ENCODE results near the gene STOX1. TPM values are rescaled to one million over a fixed set of nuclear protein-coding genes. Genes with fewer than 3 reads are reported as not detected.

STOX1 gene
- total and polyA plus RNA-seq, 2 of the 13 experiments (the other 11 are each of a cell fraction or from before 2014, with no cell fraction given): 2.5 to 6.0 TPM

- TF ChIP-seq ZNF333 (CRISPR knock-in tag; IDR thresholded peaks at IDR 0.05; ENCODE audit: borderline replicate concordance): peak; percentile 31; the same call in 1 of the 2 replicates
- TF ChIP-seq LCORL (IDR thresholded peaks at IDR 0.05): no peak
- peak; percentile 51 for TF ChIP-seq LCORL (CRISPR knock-in tag; IDR thresholded peaks at IDR 0.05)
- no peak for TF ChIP-seq JDP2 (CRISPR knock-in tag; IDR thresholded peaks at IDR 0.05; ENCODE audit: borderline replicate concordance)
- no peak for TF ChIP-seq NAIF1 (CRISPR knock-in tag; IDR thresholded peaks at IDR 0.05; ENCODE audit: borderline replicate concordance)
- no peak for TF ChIP-seq PAF1 (CRISPR knock-in tag; IDR thresholded peaks at IDR 0.05)
- peak; percentile 91 for TF ChIP-seq RNF2 (conservative IDR thresholded peaks at IDR 0.05; ENCODE audit: low read depth)
- no peak for TF ChIP-seq RNF219 (CRISPR knock-in tag; IDR thresholded peaks at IDR 0.05)
- no peak for TF ChIP-seq SCMH1 (CRISPR knock-in tag; IDR thresholded peaks at IDR 0.05; ENCODE audit: borderline replicate concordance)
- no peak for TF ChIP-seq ARNT (IDR thresholded peaks at IDR 0.05)
- TF ChIP-seq ZNF567 (CRISPR knock-in tag; IDR thresholded peaks at IDR 0.05; ENCODE audit: borderline replicate concordance): peak; percentile 78; the same call in 1 of the 2 replicates
- TF ChIP-seq KLF11 (CRISPR knock-in tag; IDR thresholded peaks at IDR 0.05): no peak
- TF ChIP-seq LRRFIP1 (CRISPR knock-in tag; conservative IDR thresholded peaks at IDR 0.05): no peak
- no peak; the same call in 1 of the 2 replicates for TF ChIP-seq XBP1 (CRISPR knock-in tag; IDR thresholded peaks at IDR 0.05)
- peak; percentile 85 for TF ChIP-seq POGZ (CRISPR knock-in tag; IDR thresholded peaks at IDR 0.05)
- peak in 1 of 2 experiments; percentile 78; a peak in 1 of 4 replicates for TF ChIP-seq KLF16 (CRISPR knock-in tag; IDR thresholded peaks at IDR 0.05)
- TF ChIP-seq ZNF160 (CRISPR knock-in tag; IDR thresholded peaks at IDR 0.05): peak; percentile 53; the same call in 1 of the 2 replicates
- TF ChIP-seq AKNA (CRISPR knock-in tag; IDR thresholded peaks at IDR 0.05; ENCODE audit: borderline replicate concordance): peak; percentile 46; the same call in 1 of the 2 replicates
- TF ChIP-seq ZNF33B (CRISPR knock-in tag; IDR thresholded peaks at IDR 0.05): peak; percentile 26; the same call in 1 of the 2 replicates
- TF ChIP-seq MED13 (CRISPR knock-in tag; IDR thresholded peaks at IDR 0.05): peak; percentile 34; the same call in 1 of the 2 replicates
- 0 out of 2 replicates have a peak, but pooled peaks have one; percentile 69 for TF ChIP-seq ZNF326 (CRISPR knock-in tag; IDR thresholded peaks at IDR 0.05; ENCODE audit: borderline replicate concordance)
- TF ChIP-seq KDM4B (CRISPR knock-in tag; IDR thresholded peaks at IDR 0.05): 0 out of 2 replicates have a peak, but pooled peaks have one; percentile 35
These were observed 73.2 kb downstream of the STOX1 start (continued) for GRCh38 chr10:68900427-68901104.
